IMR-90 (cell line): ENCODE data around the gene CCR9.

Source experiments
- CTCF ChIP-seq: conservative IDR thresholded peaks from 2 replicates; pipeline ENCODE4 v1.5.1; 2012; ENCODE audit warnings: mild to moderate bottlenecking, low read depth, low read length, improper control_type of control experiment
- ELK1 ChIP-seq: fragments of 150-350 bp; IDR thresholded peaks from 2 replicates; pipeline ENCODE4 v1.6.1; 2016; ENCODE audit warnings: low read depth, mild to moderate bottlenecking, low read length, moderate library complexity, borderline replicate concordance
- MXI1 ChIP-seq: IDR thresholded peaks from 2 replicates; pipeline ENCODE4 v1.6.1; 2012; ENCODE audit warnings: low read depth, mild to moderate bottlenecking, low read length, moderate library complexity, borderline replicate concordance
- NFE2L2 ChIP-seq: fragments of 150-350 bp; IDR thresholded peaks from 2 replicates; pipeline ENCODE4 v1.6.1; 2016; ENCODE audit warnings: low read depth, mild to moderate bottlenecking, low read length
- POLR2A ChIP-seq: IDR thresholded peaks from 2 replicates; pipeline ENCODE4 v1.6.1; 2012; ENCODE audit warnings: mild to moderate bottlenecking, low read depth, low read length
- SMC3 ChIP-seq: fragments of 150-350 bp; IDR thresholded peaks from 2 replicates; pipeline ENCODE4 v1.6.1; 2016; ENCODE audit warnings: low read depth, mild to moderate bottlenecking, antibody characterized with exemption, low read length, moderate library complexity

- TF ChIP-seq POLR2A (no peak), SMC3 (no peak), MXI1 (no peak), CTCF (no peak), ELK1 (no peak), NFE2L2 (no peak)
Observed at GRCh38 chr3:45884368-45885201, 1.8 kb upstream of the CCR9 start.
